Cardiac septum (tissue), 1 donor: ENCODE results near the gene KLK13. TPM values are rescaled to one million over a fixed set of nuclear protein-coding genes. Genes with fewer than 3 reads are reported as not detected.

ENCODE experiments used
- DNase-seq: peaks from one replicate; pipeline ENCODE4 v3.0.0-alpha.2; 2020; ENCODE audit warnings: low spot score
- intact Hi-C: fragments of 100-400 bp; cut with DNase I; formaldehyde crosslinking; loops from one replicate; pipeline ENCODE4 v1.14.0; 2022
- long read RNA-seq: library from polyadenylated mRNA; unstranded; transcript quantifications from one replicate; pipeline ENCODE4 v2.0.0, GENCODE V29; 2021
- total RNA-seq: library from RNA; stranded (reverse); fragmentation: NEBNext Ultra II Directional; extraction: Animal tissue kit (Norgen Biotek cat#: 25700); gene quantifications from one replicate; pipeline ENCODE4 v1.2.1, GENCODE V29; 2021
- donor health status: DM: no; HTN: no; CAD: no.

KLK13 gene, protein sequence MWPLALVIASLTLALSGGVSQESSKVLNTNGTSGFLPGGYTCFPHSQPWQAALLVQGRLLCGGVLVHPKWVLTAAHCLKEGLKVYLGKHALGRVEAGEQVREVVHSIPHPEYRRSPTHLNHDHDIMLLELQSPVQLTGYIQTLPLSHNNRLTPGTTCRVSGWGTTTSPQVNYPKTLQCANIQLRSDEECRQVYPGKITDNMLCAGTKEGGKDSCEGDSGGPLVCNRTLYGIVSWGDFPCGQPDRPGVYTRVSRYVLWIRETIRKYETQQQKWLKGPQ
- not detected for total RNA-seq
- long read RNA-seq = 0 reads

DNA sequence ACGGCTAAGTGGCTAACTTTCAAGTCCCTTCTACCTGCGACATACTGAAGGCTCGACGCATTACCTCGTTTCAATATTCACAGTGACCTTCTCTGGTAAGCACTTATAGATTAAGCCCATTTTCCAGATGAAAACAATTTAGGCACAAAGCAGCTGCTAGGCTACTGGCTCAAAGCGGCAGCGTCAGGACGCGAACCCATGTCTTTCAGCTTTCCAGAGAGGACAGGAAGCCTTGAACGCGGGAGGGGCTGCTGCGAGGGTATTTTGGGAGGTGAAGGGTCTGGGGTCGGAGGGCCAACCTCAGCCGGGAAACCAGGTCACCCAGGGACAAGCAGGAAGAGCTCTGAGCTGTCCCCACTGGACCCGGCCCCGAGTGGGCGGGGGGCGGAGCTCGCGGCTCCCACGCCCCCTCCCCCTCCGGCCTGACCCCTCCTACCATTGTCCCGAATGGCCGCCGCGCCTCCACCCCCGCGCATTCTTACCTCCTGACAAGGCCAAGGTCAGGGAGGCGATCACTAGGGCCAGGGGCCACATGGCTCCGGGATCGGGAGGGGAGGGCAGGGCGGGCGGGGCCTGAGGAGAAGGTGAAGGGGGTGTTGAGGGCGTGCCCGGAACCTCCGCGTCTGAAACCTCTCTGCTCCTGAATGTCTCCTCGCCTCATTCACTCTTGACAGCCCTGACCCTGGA, at the start of gene KLK13:
Gene KLK13 (minus strand): TSS at position 559 of the 687 bp plus-strand sequence. CDS start 25 bp downstream, at position 534.
- intact Hi-C loops = no loop called here
- no peak for DNase-seq

DNA sequence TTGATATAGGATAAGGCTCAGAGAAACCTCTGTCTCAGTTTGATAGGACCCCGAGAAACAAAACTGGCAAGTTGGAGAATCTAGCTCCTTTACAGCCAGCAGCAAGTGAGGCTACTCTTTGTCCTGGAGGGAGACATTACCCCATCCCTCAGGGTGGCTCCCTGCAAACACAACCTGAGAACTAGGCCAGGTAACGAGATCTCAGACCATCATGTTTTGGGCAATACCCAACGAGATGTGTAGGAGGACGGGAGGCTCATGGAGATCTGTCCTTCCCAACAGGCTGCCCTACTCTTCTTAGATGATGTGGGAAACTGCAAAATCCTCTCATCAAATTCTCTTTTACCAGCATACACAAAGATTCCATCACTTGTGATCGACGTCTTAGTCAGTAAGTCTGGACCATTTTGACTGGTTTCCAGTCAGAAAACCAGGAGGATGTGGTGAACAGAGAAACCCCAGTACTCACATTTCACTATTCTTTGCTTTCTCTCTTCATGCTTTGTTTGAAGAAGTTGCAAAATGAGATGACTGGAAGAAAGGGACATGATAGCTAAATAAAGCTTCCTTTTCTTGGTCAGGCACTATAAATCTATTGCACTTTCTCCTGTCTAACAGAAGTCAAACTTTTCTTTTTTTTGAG, 49.3 kb upstream of the KLK13 start:
- DNase-seq = peak; percentile 38
- intact Hi-C loops = no loop called here

- peak; percentile 26 for DNase-seq
- intact Hi-C loops = no loop called here
Observed at GRCh38 chr19:51111606-51112005, 46.7 kb upstream of the KLK13 start.

DNA sequence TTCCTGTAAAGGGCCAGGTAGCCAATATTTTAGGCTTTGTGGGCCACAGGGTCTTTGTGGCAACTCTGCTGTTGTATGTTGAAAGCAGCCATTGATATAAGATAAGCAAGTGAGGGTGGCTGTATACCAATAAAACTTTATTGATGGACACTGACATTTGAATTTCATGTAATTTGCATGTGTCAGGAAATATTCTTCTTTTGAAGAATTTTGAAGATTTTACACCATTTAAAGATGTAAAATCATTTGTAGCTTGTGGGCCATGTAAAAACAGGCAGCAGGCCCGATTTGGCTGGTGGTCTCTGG, 45.7 kb upstream of the KLK13 start:
- no peak for DNase-seq
- intact Hi-C loops = no loop called here

GRCh38 chr19:51108805-51109146, 43.9 kb upstream of the KLK13 start:
- intact Hi-C loops = loop anchor here (10.0 kb wide), 1 partner anchor 486 kb away; no protein-coding TSS in a partner anchor
- no peak for DNase-seq

DNA sequence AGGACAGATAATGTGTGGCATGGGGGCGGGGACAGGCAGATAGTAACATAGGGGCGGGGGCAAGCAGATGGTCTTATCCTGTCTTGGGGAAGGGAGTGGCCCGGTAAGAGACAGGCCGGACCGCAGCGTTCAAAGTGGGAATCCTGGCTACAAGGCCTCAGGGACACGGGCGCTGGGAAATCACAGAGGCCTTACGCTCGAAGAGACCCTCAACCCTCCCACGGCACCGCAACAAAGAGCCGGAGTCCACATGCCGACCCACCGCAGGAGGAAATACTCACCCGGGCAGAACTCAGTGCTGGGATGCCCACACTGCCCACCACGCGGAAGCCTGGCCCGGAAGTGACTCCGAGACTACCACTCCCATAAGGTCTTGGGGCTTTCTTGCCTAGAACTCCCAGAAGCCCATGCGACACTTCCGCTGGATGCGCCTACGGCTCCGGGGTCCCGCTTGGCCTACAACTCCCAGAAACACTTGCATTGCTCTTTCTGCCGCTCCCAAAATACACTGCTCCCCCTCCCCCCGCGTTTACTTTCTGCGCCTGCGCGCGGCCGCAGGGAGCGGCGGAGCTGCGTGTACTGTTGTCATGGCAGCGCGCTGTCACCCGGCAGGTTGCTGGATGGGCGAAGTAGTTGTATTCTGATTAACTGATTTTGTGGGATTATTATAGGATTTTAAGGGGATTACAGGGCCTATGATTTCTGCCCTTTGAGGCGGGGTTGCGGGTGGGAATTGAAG, 43.3 kb upstream of the KLK13 start, which contains the start of gene CTU1:
Gene CTU1 (minus strand): TSS at position 344 of the 739 bp plus-strand sequence. CDS start 3,840 bp downstream, outside the sequence.
- intact Hi-C loops = loop anchor here (10.0 kb wide), 1 partner anchor 487 kb away; no protein-coding TSS in a partner anchor

DNA sequence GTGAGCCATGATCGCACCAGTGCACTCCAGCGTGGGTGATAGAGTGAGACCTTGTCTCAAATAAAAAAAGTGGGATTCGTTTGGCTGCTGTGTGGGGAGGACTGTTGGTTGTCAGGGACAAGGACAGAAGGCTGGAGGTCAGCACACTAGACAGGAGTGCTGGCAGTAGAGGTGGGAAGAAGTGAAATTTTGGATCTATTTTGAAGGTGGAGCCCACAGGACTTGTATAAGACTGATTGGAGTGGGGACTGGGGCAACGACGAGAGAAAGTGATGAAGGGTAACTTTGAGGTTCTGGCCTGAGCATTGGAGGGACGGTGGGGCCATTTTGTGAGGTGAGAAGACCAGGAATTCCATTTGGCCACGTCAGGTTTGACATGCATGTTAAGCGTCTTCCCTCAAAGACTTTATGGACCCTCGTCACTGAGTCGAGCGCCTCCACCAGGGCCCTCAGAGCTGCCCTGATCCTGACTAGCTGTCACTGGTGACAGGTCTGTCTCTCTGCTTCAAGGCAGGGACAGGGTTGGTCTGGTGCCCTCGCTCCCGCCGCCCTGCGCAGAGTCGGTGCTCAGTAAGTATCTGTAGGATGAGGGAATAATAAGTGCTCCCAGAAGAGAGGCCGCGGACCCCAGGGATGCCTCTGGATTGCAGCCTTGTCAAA, 42.6 kb upstream of the KLK13 start:
- intact Hi-C loops = loop anchor here (10.0 kb wide), 1 partner anchor 487 kb away; no protein-coding TSS in a partner anchor

More for the DNA sequence above, 43.3 kb upstream of the KLK13 start, which contains the start of gene CTU1:
- peak; percentile 100 for DNase-seq

GRCh38 chr19:51103926-51104341, 39.0 kb upstream of the KLK13 start:
- intact Hi-C loops = loop anchor here (10.0 kb wide), 1 partner anchor 491 kb away; no protein-coding TSS in a partner anchor
- DNase-seq = no peak

More for the DNA sequence above, 42.6 kb upstream of the KLK13 start:
- no peak for DNase-seq

DNA sequence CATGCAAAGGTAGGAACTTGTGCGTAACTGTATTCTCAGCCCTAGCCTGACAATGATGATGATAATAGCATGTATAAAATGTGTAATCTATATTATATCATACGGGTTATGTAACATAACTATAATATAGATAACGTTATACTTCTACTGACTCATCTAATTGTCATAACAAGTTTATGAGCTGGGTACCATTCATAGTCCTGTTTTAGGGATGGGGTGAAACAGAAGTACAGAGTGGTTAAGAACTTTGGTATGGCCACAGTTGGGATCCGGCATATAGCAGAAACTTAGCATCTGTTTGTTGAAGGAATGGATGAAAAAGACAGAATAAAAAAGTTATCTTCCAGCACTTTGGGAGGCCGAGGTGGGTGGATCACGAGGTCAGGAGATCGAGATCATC, 38.1 kb upstream of the KLK13 start:
- intact Hi-C loops = loop anchor here (10.0 kb wide), 1 partner anchor 492 kb away; no protein-coding TSS in a partner anchor
- no peak for DNase-seq

DNA sequence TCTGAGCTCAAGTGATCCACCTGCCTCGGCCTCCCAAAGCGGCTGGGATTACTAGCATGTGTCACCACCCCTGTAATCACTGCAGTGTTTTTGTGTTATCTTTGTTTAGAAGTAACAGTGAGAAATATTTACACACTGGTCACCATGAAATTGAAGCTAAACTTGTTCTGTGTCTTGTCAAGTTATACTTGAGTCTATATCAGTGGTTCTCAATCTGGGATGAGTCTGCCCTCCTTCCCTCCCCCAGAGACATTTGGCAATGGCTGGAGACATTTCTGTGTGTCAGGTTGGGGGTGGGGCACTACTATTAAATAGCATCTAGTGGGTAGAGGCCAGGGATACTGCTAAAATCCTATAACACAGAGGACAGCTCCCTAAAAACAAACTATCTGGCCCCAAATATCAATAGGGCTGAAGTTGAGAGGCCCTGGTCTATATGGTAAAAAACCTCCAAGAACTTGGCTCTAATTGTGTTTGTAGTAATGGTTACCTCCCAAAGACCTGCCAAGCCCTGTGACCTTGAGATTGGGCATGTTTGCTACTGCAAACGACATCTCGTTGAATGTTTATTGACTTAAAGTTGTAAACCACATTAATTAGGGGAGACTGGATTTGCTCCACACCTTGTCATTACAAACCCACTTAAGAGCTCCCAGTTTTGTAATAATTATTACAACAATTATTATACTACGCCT, 36.4 kb upstream of the KLK13 start:
- intact Hi-C loops = loop anchor here (10.0 kb wide), 1 partner anchor 493 kb away; no protein-coding TSS in a partner anchor

GRCh38 chr19:51100601-51101000, 35.7 kb upstream of the KLK13 start:
- no peak for DNase-seq
- intact Hi-C loops = loop anchor here (10.0 kb wide), 1 partner anchor 494 kb away; no protein-coding TSS in a partner anchor

More for the DNA sequence above, 36.4 kb upstream of the KLK13 start:
- DNase-seq = no peak

GRCh38 chr19:51099047-51099382, 34.1 kb upstream of the KLK13 start:
- intact Hi-C loops = loop anchor here (10.0 kb wide), 1 partner anchor 164 kb away; no protein-coding TSS in a partner anchor

GRCh38 chr19:51098365-51099046, 33.6 kb upstream of the KLK13 start:
- DNase-seq = no peak
- intact Hi-C loops = loop anchor here (10.0 kb wide), 1 partner anchor 164 kb away; no protein-coding TSS in a partner anchor

More at GRCh38 chr19:51099047-51099382, 34.1 kb upstream of the KLK13 start:
- no peak for DNase-seq

GRCh38 chr19:51097796-51098195, 32.9 kb upstream of the KLK13 start:
- intact Hi-C loops = loop anchor here (10.0 kb wide), 1 partner anchor 163 kb away; no protein-coding TSS in a partner anchor

GRCh38 chr19:51097166-51097738, 32.4 kb upstream of the KLK13 start:
- DNase-seq = peak; percentile 88
- intact Hi-C loops = loop anchor here (10.0 kb wide), 1 partner anchor 162 kb away; no protein-coding TSS in a partner anchor

More at GRCh38 chr19:51097796-51098195, 32.9 kb upstream of the KLK13 start:
- DNase-seq = no peak

DNA sequence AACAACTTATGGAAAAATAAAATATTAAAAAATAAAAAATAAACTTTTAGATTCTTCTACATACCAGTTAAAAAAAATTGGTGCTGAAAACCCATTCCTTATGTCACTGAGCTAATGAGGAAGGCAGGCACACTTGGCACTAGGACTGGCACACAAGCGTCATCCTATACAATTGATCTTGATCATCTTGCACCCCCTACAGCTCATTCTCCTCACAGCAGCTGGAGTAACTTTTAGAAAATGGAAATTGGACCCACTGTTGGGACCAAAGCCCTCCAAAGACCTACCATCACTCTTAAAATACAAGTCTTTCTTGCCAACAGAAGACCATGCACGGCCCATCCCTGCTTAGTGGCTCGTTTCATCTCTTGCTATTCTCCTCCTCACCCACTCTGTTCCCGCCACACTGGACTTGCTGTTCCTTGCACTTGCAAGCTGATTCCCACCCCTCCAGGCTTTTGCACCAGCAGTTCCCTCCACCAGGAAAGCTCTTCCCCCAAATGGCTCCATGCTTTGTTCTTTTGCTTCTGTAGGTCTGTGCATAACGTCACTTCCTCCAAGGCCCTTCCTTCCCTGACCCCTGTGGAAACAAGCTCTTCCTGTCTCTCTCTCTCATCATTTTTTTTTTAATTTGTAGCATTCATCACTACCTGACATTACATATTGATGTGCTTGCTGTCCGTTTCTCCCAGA, 31.7 kb upstream of the KLK13 start:
- intact Hi-C loops = loop anchor here (10.0 kb wide), 1 partner anchor 162 kb away; no protein-coding TSS in a partner anchor
- DNase-seq = no peak
